HG03558 (cell line): ENCODE data around the gene SYP.

Source experiments
- ATAC-seq: cut with Tn5 transposase; IDR thresholded peaks from one replicate; pipeline ENCODE4 v1.9.1; 2021; ENCODE audit warnings: moderate number of reproducible peaks; ENCODE audit not compliant: unreplicated experiment; ENCODE audit errors: extremely low read depth

The SYP gene

GRCh38 chrX:49225858-49226257 lies 25.9 kb upstream of the SYP start:
- no peak for ATAC-seq

GRCh38 chrX:49221868-49222267 lies 21.9 kb upstream of the SYP start:
- ATAC-seq: no peak

GRCh38 chrX:49220100-49220499 lies 20.1 kb upstream of the SYP start:
- ATAC-seq: no peak

DNA sequence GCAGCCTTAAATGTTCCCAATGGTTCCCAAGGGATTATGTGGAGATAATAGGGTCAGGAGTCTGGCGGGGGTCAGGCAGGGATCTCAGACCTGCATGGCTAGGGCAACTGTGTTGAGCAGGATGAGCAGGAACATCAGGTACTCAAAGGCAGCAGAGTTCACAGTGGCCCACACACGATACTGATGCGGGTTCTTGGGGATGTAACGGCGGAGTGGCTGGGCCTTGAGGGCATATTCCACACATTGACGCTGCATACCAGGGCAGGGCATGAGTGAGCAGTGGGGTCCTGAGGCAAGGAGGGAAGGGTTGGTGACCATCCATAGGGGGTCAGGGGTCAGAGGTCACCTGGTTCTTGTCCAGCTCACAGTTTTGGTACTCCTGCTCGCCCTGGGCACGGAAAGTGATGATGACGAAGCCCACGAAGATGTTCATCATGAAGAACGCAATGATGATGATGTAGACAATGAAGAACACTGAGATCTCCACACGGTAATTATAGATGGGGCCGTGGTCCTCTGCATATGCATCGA lies 15.1 kb upstream of the SYP start:
- ATAC-seq: no peak

GRCh38 chrX:49214416-49214815 lies 14.4 kb upstream of the SYP start:
- ATAC-seq: no peak

DNA sequence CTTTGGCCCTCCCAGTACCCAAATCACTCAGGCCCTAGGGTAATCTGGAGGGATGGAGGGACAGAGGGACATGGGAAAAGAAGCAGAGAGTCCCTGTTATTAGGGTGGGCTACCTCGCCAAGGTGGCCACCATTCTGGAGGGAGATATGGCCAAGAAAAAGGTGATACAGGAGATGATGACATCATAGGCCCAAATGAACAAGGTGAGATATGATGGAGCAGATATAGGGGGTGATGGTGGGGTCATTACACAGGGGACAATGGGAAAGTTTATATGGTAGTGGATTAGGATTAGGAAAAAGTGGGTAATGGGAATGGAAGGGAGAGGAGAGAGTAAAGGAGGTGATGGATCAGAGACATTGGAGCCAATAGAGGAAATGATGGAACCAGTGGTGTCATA lies 12.9 kb upstream of the SYP start:
- no peak for ATAC-seq

- no peak for ATAC-seq
Measured at GRCh38 chrX:49212209-49212608, 12.2 kb upstream of the SYP start.

DNA sequence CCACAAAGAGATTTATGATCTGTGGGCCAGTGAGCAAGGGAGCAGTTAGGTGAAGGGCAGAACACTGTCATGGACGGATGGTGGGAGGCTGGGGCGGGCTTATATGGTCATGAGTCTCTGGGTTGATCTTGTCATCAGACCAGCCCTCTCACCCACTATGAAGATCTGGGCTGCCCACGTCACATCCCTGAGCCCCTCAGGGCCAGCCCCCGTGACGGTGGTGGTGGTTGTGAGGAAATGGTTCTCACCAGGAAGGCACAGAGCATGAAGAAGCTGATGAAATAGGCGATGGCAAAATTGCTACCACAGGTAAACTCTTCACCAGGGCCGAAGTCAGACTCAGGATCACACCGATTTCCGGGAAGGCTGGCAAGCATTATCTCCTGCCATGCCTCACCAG lies 11.1 kb upstream of the SYP start:
- no peak for ATAC-seq

- no peak for ATAC-seq
Measured at GRCh38 chrX:49210406-49210805, 10.4 kb upstream of the SYP start.

DNA sequence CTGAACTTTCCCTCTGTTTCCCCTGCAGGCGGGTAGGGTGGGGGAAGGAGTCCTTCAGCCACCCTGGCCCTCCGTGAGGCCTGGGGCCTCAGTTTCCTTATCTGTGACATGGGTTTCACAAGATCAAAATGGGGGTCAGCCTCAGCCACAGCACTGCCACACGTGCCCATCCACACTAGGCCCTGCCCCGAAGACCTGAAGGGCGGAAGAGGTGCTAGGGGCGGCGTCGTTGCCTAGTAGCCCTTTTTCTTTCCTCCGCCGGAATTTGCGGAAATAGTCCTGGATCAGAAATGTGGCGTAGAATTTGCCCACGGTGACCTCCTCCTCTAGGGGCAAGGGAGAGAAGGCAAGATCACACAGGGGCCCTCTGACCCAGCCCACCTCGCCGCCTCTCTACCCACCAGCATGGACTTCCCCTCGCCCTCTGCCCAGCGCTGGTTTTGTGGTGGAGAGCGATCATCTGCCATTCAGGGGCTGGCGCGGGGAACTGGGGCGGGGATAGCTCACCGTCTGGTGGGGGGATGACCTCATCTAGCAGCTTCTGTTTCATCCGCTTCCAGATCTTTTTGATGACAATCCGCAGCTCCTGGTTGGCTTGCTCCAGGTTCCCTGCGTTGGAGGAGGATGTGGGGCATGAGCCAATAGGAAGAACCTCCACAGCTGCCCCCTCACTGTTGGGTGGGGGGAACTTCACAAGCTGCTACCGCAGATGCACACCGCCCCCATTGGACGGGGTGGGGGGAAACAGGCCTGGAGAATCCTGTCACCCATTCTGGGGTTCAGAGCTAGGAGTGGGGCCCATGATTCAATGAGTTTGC lies 9.7 kb upstream of the SYP start:
- no peak for ATAC-seq

DNA sequence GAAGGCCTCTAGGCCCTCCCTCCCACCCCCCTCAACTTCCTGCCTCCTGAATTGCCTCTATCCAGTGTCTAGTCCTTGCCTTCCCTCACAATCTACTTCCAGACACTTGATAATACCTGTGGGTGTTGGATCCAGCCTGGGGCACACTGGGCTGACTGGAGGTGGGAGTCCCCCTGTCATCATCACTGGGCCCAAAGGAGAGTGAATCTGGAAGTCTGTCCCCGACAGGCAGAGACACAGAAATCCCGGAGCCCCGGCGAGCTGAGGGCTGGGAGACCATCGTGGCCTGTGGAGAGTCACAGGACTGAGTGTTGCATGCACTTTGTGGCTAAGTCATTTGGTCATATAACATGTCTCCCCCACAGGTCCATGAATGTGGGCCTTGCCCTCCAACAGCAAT lies 8.4 kb upstream of the SYP start:
- no peak for ATAC-seq

- no peak for ATAC-seq
Measured at GRCh38 chrX:49206543-49206942, 6.5 kb upstream of the SYP start.

- no peak for ATAC-seq
Measured at GRCh38 chrX:49205443-49205842, 5.5 kb upstream of the SYP start.

DNA sequence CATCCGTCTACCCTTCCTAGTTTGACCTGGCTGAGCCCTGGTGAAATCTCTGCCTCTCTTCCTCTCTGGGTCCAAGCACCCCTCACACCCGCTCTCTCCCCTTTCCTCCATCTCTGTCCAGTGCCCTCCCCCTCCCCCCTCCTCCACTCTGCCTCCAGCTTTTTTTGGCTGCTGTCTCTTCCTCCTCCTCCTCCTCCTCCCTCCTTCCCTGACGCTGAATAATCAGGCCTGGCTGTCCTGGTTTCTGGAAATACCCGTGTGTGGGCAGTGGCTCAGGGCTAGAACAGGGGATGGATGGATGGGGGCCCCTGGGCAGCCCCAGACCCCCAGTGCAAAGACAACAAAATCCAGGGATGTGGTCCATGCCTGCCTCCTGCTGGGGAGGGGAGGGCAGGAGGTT lies 4.7 kb upstream of the SYP start:
- no peak for ATAC-seq

DNA sequence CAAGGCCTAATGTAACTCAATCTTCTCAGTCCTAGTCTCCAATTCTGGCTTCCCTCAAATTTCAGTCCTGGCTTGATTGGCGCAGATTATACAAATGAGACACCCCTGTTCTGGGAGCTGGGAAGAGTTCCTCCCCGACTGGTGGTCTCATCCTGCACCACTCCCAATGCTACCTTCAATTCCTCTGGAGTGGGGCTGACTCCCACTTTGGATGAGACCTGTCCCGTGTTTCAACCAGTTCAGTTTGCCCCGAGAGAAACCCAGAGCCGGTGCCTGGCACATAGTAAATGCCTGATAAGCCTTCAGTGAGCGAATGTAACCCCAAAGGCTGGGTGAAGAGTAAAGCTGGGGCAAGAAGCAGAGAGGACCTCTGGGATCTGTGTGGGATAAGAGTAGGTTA lies 4.0 kb upstream of the SYP start:
- ATAC-seq: no peak

GRCh38 chrX:49203536-49203935 lies 3.5 kb upstream of the SYP start:
- no peak for ATAC-seq

DNA sequence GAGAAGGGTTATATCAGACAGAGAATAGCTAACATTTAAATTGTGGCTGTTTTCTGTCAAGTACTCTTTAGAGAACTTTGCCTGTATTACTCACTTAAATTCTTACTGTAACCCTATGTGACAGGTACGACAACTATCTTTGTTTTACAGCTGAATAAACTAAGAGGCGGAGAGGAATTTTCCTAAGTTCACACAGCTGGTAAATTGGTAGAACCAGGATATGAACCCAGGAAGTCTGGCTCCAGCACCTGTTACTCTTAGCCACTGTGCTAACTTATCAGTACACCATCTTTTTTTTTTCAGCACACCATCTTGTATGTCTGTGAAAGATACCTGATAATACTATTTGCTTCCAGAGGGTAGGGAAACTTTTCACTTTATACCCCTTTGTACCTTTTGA lies 2.0 kb upstream of the SYP start:
- no peak for ATAC-seq

DNA sequence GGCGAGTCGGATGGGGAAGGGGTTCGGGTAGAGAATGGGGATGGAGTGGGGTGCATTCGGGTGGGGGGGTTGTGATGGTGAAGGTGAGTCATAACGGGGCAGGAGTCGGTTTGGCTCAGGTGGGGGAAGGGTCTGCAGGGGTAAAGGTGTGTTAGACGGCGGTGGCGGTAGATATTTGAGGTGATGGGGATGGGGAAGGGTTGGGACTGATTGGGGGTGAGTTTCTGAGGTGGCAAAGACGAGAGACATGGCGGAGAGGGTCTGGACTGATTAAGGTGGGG lies 738 bp downstream of the SYP start:
- ATAC-seq: no peak

DNA sequence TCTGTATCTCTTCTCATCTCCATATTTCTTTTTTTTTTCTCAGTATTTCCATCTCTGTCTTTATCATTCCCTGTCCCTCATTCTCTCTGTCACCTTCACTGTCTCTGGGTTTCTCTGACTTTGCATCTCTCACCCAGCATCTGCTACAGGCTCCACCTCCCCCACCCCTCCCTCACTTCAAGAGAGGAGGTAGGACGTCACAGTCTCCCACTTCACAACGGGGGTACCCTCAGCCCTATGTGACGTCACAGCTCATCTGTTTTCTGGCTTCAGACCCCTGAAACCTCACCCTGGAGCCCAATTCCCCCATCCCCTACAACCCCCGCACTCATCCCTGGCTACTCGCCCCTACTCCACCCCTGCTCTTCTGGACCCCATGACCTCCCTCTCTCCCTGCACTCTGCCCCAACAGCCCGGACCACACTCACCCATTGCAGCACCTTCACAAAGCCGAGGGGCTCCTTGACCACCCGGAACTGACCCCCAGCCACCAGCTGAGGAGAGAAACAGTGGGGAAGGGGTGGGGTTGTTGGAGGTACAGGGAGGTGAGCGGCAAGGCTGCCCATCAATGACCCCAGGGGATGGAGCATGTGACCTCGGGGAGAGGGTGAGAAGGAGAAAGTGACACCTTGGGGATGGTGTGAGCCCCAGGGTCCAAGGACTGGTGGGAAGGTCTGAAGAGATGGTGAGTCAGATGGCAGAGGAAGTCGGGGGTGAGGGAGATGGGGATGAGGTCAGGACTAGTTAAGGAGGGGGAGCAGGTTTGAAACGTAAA lies 1.3 kb downstream of the SYP start:
- ATAC-seq: no peak

- ATAC-seq: no peak
Measured at GRCh38 chrX:49197543-49198087, 2.4 kb downstream of the SYP start.

DNA sequence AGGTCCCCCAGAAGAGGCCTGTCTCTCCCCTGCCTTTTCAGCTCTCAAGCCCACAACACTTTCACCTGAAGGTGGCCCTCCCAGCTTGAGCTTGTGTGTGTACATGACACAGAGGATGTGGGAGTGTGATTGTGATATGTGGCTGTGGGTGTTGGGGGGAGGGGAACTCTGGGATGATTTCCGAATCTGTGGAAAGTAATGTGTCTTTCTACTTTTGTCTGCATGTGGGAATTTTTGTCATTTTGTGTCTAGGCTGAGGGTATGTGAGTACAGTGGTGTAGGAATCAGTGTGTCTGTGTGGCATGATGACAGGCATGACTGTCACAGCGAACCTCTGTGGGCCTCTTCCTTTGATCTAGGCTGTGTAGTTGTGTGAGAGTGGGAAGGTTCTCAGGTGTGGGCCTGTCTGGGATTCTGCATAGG lies 6.4 kb downstream of the SYP start:
- ATAC-seq: no peak
